GM12878 (cell line): Measurements from ENCODE around the gene ATG9B. TPM values are rescaled to one million over a fixed set of nuclear protein-coding genes. Genes with fewer than 3 reads are reported as not detected.

ENCODE experiments used
- ATAC-seq: fragments of 200-7000 bp; cut with Tn5 transposase; 3 replicates; pipeline ENCODE4 v1.9.1; 2020; ENCODE audit warnings: mild to moderate bottlenecking, moderate library complexity
- BruUV-seq: library from RNA; stranded (reverse); fragments of 400-500 nt; replicated peaks from 2 replicates; lab custom pipeline; 2021; lab: Mats Ljungman, UMichigan
- CTCF ChIA-PET: fragments of 300-600 bp; sonication (Branson Sonifier 250); formaldehyde crosslinking; extraction: SDS; loops from one replicate; lab custom pipeline; 2021; ENCODE audit warnings: inconsistent platforms; lab: Yijun Ruan, JAX
- POLR2A ChIA-PET: fragments of 350-600 bp; formaldehyde crosslinking; extraction: SDS; loops from one replicate; lab custom pipeline; 2021; ENCODE audit warnings: inconsistent platforms; lab: Charles Lee
- RAD21 ChIA-PET: fragments of 300-600 bp; sonication (Branson Sonifier 250); formaldehyde crosslinking; loops from one replicate; lab custom pipeline; 2023; ENCODE audit warnings: antibody characterized with exemption; ENCODE audit not compliant: unreplicated experiment; lab: Charles Lee
- SMC1A ChIA-PET: fragments of 300-600 bp; sonication (Branson Sonifier 250); formaldehyde crosslinking; loops from one replicate; lab custom pipeline; 2023; ENCODE audit not compliant: unreplicated experiment, uncharacterized antibody; lab: Charles Lee
- DNase-seq: peaks from one replicate; pipeline ENCODE4 v3.0.0-alpha.2; 2011; ENCODE audit warnings: low read depth, low spot score
- FAIRE-seq: peaks from 3 replicates; lab custom pipeline; 2011; peaks lifted over from hg19 to GRCh38; lab: Jason Lieb, UNC
- H2AFZ ChIP-seq: 2 replicates; pipeline ENCODE4 v1.6.0; 2011; ENCODE audit warnings: low read depth, low read length, control low read depth; ENCODE audit not compliant: control insufficient read depth
- H3K27ac ChIP-seq: 2 replicates; pipeline ENCODE4 v1.5.1; 2011; ENCODE audit warnings: control low read depth; ENCODE audit not compliant: control insufficient read depth, insufficient read depth
- H3K27me3 ChIP-seq, 2 experiments: replicated peaks in 1 of 2; 2 replicates each; pipeline versions ENCODE4 v1.6.0 to v1.6.1; 2011; ENCODE audit warnings: low read length in 1 of 2; ENCODE audit not compliant: control insufficient read depth in 2 of 2, insufficient read depth in 2 of 2
- H3K36me3 ChIP-seq, 2 experiments: 2 replicates each; pipeline ENCODE4 v1.5.1; 2011; ENCODE audit warnings: low read length in 1 of 2; ENCODE audit not compliant: control insufficient read depth in 2 of 2, insufficient read depth in 2 of 2
- H3K4me1 ChIP-seq: 2 replicates; pipeline ENCODE4 v1.6.1; 2011; ENCODE audit warnings: mild to moderate bottlenecking, low read length, moderate library complexity, mixed read lengths; ENCODE audit not compliant: control insufficient read depth, insufficient read depth
- H3K4me2 ChIP-seq: 2 replicates; pipeline ENCODE4 v1.6.0; 2011; ENCODE audit warnings: control low read depth; ENCODE audit not compliant: control insufficient read depth, insufficient read depth
- H3K4me3 ChIP-seq: fragments of 200-600 bp; sonication (generic); 2 replicates; pipeline ENCODE4 v1.5.1; 2016
- H3K79me2 ChIP-seq: 2 replicates; pipeline ENCODE4 v1.6.0; 2011; ENCODE audit warnings: low read length; ENCODE audit not compliant: control insufficient read depth, insufficient read depth
- H3K9ac ChIP-seq: 2 replicates; pipeline ENCODE4 v1.8.0; 2011; ENCODE audit warnings: low read length, control low read depth, mixed read lengths; ENCODE audit not compliant: control insufficient read depth, insufficient read depth
- H3K9me3 ChIP-seq: replicated peaks from 3 replicates; pipeline ENCODE4 v1.5.1; 2011; ENCODE audit warnings: mild to moderate bottlenecking, low read length; ENCODE audit not compliant: control insufficient read depth, insufficient read depth
- H4K20me1 ChIP-seq: 2 replicates; pipeline ENCODE4 v1.6.0; 2011; ENCODE audit not compliant: control insufficient read depth, insufficient read depth
- ATF3 ChIP-seq: IDR thresholded peaks from 2 replicates; pipeline ENCODE4 v1.6.1; 2011; ENCODE audit warnings: low read depth, mild to moderate bottlenecking, low read length, moderate library complexity, borderline replicate concordance; ENCODE audit errors: extremely low read depth
- BCLAF1 ChIP-seq: fragments of 450-650 bp; IDR thresholded peaks from 2 replicates; pipeline ENCODE4 v1.6.1; 2017; ENCODE audit warnings: antibody characterized with exemption, mild to moderate bottlenecking, moderate library complexity
- CUX1 ChIP-seq: IDR thresholded peaks from 2 replicates; pipeline ENCODE4 v1.6.1; 2012; ENCODE audit warnings: improper control_type of control experiment, low read depth, low read length; ENCODE audit not compliant: insufficient replicate concordance
- ESRRA ChIP-seq: IDR thresholded peaks from 2 replicates; pipeline ENCODE4 v1.6.1; 2012; ENCODE audit warnings: mild to moderate bottlenecking, low read length, improper control_type of control experiment
- KAT2A ChIP-seq: conservative IDR thresholded peaks from 2 replicates; pipeline ENCODE4 v1.6.1; 2011; ENCODE audit warnings: low read depth, low read length; ENCODE audit not compliant: control insufficient read depth
- NRF1 ChIP-seq: conservative IDR thresholded peaks from 2 replicates; pipeline ENCODE4 v1.6.1; 2011; ENCODE audit warnings: mild to moderate bottlenecking, low read depth, low read length, improper control_type of control experiment
- ZNF24 ChIP-seq: fragments of 450-650 bp; IDR thresholded peaks from 2 replicates; pipeline ENCODE4 v1.6.1; 2017; ENCODE audit warnings: antibody characterized with exemption, mild to moderate bottlenecking
- WGBS: methylation state at CpG from one replicate; pipeline ENCODE4 v1.1.6; 2016; ENCODE audit warnings: low lambda C conversion rate; ENCODE audit not compliant: insufficient replicate concordance, insufficient coverage; ENCODE audit errors: missing lambda C conversion rate; 5-methylcytosine and 5-hydroxymethylcytosine counted together
- in situ Hi-C: fragments of 300-500 bp; cut with MboI; formaldehyde crosslinking; loops from 9 replicates; pipeline ENCODE4 v1.14.3; 2018; ENCODE audit warnings: mixed read lengths
- intact Hi-C: fragments of 100-400 bp; cut with micrococcal nuclease; formaldehyde crosslinking; loops from one replicate; pipeline ENCODE4 v1.14.2; 2022; ENCODE audit not compliant: unreplicated experiment
- polyA plus RNA-seq, 11 experiments: library from polyadenylated mRNA; depleted of rRNA in 4 of 11; unstranded in 6 of 11; stranded (reverse) in 5 of 11; fragments of >200 nt; fragmentation: Nextera tagmentation in 4 of 11; fragmentation: Illumina TruSeq in 1 of 11; extraction: Ambion mirVana in 4 of 11; extraction: Trizol in 1 of 11; gene quantifications; 1 replicate in 1 of 11; 2 replicates in 10 of 11; pipeline versions ENCODE4 v1.2.1 to v1.2.3, GENCODE V29; 2011 to 2016; ENCODE audit warnings: inconsistent platforms in 2 of 11, missing spikeins in 2 of 11, low read depth in 1 of 11
- total RNA-seq, 4 experiments: library from RNA; depleted of rRNA in 3 of 4; stranded (reverse); fragments of >200 nt in 3 of 4; fragmentation: Illumina TruSeq in 1 of 4; extraction: Trizol in 1 of 4; gene quantifications; 2 replicates each; pipeline versions ENCODE4 v1.2.1 to v1.2.3, GENCODE V29; 2013 to 2021

ATG9B gene
- total and polyA plus RNA-seq, 10 of the 15 experiments (the other 5 are each of a cell fraction or from before 2014, with no cell fraction given) = 0.01 to 0.83 (median 0.12) TPM; not detected in 2

GRCh38 chr7:151025924-151026671 is 1.8 kb upstream of the ATG9B start:
- H3K4me2 ChIP-seq = no peak overlapping the region
- ChIA-PET RAD21 (no interaction called here), SMC1A (no interaction called here), POLR2A (no interaction called here), CTCF (interaction anchor here (6.0 kb wide), 1 partner anchor 17 kb away, joined by 35 read pairs; no protein-coding TSS in a partner anchor)
- H2AFZ ChIP-seq = no peak overlapping the region
- intact Hi-C loops = no loop called here
- H4K20me1 ChIP-seq = no peaks in the 10 kb centered on the region
- no peaks in the 10 kb centered on the region; a peak in 1 of 4 replicates for H3K27me3 ChIP-seq
- BruUV-seq = no TSS peak
- no peak for FAIRE-seq
- DNase-seq = no peak
- ATAC-seq = no peak
- H3K36me3 ChIP-seq = no peaks in the 10 kb centered on the region
- in situ Hi-C loops = no loop called here
- H3K4me3 ChIP-seq = no peak overlapping the region
- peaks cover 4% of the 10 kb centered on the region for H3K4me1 ChIP-seq
- 31% methylated on average over 4 of the region's 4 CpGs for WGBS
- no peaks in the 10 kb centered on the region; the same call in 1 of the 2 replicates for H3K79me2 ChIP-seq
- H3K9me3 ChIP-seq = no peaks in the 10 kb centered on the region
- H3K9ac ChIP-seq = no peak overlapping the region
- no peak overlapping the region for H3K27ac ChIP-seq
- TF ChIP-seq KAT2A (no peak), NRF1 (no peak), CUX1 (no peak), ESRRA (no peak), ZNF24 (no peak), BCLAF1 (no peak), ATF3 (no peak)
- TF ChIP-seq, all 136 proteins: peak for 0
